SK-N-SH treated with all-trans-retinoic acid at 6 μM for 48 hours (cell line): ENCODE measurements around the gene KCNN4.

ENCODE experiments used
- ATAC-seq: fragments of 200-7000 bp; cut with Tn5 transposase; 3 replicates; pipeline ENCODE4 v1.9.1; 2020; ENCODE audit warnings: mild to moderate bottlenecking, moderate library complexity
- ARNTL ChIP-seq: fragments of 450-650 bp; formaldehyde crosslinking; IDR thresholded peaks from 2 replicates; pipeline ENCODE4 v1.5.0; 2020; ENCODE audit warnings: low read depth, mild to moderate bottlenecking, moderate library complexity, borderline replicate concordance
- BACH2 ChIP-seq: fragments of 250-450 bp; sonication (Bioruptor Pico); IDR thresholded peaks from 2 replicates; pipeline ENCODE4 v1.9.0; 2021; ENCODE audit warnings: mild to moderate bottlenecking, borderline replicate concordance
- CREB5 ChIP-seq: fragments of 250-450 bp; sonication (Bioruptor Pico); IDR thresholded peaks from 2 replicates; pipeline ENCODE4 v1.5.1; 2020; ENCODE audit warnings: low read depth, mild to moderate bottlenecking, moderate library complexity
- CSDC2 ChIP-seq: fragments of 250-450 bp; sonication (Bioruptor Pico); IDR thresholded peaks from 2 replicates; pipeline ENCODE4 v1.5.0; 2020; ENCODE audit warnings: mild to moderate bottlenecking, moderate library complexity
- CSRNP3 ChIP-seq: fragments of 250-450 bp; sonication (Bioruptor Pico); IDR thresholded peaks from 2 replicates; pipeline ENCODE4 v1.5.1; 2021; ENCODE audit warnings: mild to moderate bottlenecking, moderate library complexity
- GLIS3 ChIP-seq: fragments of 250-450 bp; sonication (Bioruptor Pico); IDR thresholded peaks from 2 replicates; pipeline ENCODE4 v1.5.0; 2020; ENCODE audit warnings: mild to moderate bottlenecking, moderate library complexity
- OSR1 ChIP-seq: fragments of 250-450 bp; sonication (Bioruptor Pico); IDR thresholded peaks from 2 replicates; pipeline ENCODE4 v1.8.0; 2022; ENCODE audit warnings: moderate library complexity, mild to moderate bottlenecking, inconsistent platforms
- PATZ1 ChIP-seq: fragments of 250-450 bp; sonication (Bioruptor Pico); IDR thresholded peaks from 2 replicates; pipeline ENCODE4 v1.8.0; 2020; ENCODE audit warnings: mild to moderate bottlenecking, moderate library complexity, borderline replicate concordance
- POU6F1 ChIP-seq: fragments of 250-450 bp; sonication (Bioruptor Pico); IDR thresholded peaks from 2 replicates; pipeline ENCODE4 v1.8.0; 2021; ENCODE audit warnings: low read depth, mild to moderate bottlenecking, moderate library complexity, borderline replicate concordance
- PPARA ChIP-seq: fragments of 250-450 bp; sonication (Bioruptor Pico); IDR thresholded peaks from 2 replicates; pipeline ENCODE4 v1.5.0; 2020; ENCODE audit warnings: mild to moderate bottlenecking, borderline replicate concordance
- RARB ChIP-seq: fragments of 250-450 bp; sonication (Bioruptor Pico); IDR thresholded peaks from 2 replicates; pipeline ENCODE4 v1.8.0; 2021; ENCODE audit warnings: mild to moderate bottlenecking, moderate library complexity
- TCF4 ChIP-seq: fragments of 250-450 bp; sonication (Bioruptor Pico); IDR thresholded peaks from 2 replicates; pipeline ENCODE4 v1.8.0; 2021; ENCODE audit warnings: mild to moderate bottlenecking, moderate library complexity, borderline replicate concordance
- TOX ChIP-seq: fragments of 250-450 bp; sonication (Bioruptor Pico); IDR thresholded peaks from 2 replicates; pipeline ENCODE4 v1.8.0; 2021; ENCODE audit warnings: mild to moderate bottlenecking, moderate library complexity, borderline replicate concordance
- TSHZ2 ChIP-seq: fragments of 250-450 bp; sonication (Bioruptor Pico); IDR thresholded peaks from 2 replicates; pipeline ENCODE4 v1.5.0; 2020; ENCODE audit warnings: mild to moderate bottlenecking, moderate library complexity
- ZC3H10 ChIP-seq: fragments of 250-450 bp; sonication (Bioruptor Pico); IDR thresholded peaks from 2 replicates; pipeline ENCODE4 v1.5.1; 2021; ENCODE audit warnings: mild to moderate bottlenecking, moderate library complexity
- ZFP3 ChIP-seq: fragments of 250-450 bp; sonication (Bioruptor Pico); IDR thresholded peaks from 2 replicates; pipeline ENCODE4 v1.5.0; 2020; ENCODE audit warnings: mild to moderate bottlenecking, moderate library complexity
- ZFP30 ChIP-seq: fragments of 450-650 bp; formaldehyde crosslinking; IDR thresholded peaks from 2 replicates; pipeline ENCODE4 v1.5.0; 2022; ENCODE audit warnings: mild to moderate bottlenecking, moderate library complexity
- ZNF565 ChIP-seq: fragments of 450-650 bp; formaldehyde crosslinking; conservative IDR thresholded peaks from 2 replicates; pipeline ENCODE4 v1.5.0; 2020; ENCODE audit warnings: low read depth, mild to moderate bottlenecking, moderate library complexity
- ZNF70 ChIP-seq: fragments of 450-650 bp; formaldehyde crosslinking; IDR thresholded peaks from 2 replicates; pipeline ENCODE4 v1.5.0; 2020; ENCODE audit warnings: mild to moderate bottlenecking, moderate library complexity
- ZNF8 ChIP-seq: fragments of 450-650 bp; formaldehyde crosslinking; IDR thresholded peaks from 2 replicates; pipeline ENCODE4 v1.5.0; 2020; ENCODE audit warnings: mild to moderate bottlenecking, moderate library complexity

Gene KCNN4

GRCh38 chr19:43762814-43763213, 18.0 kb downstream of the KCNN4 start:
- no peak for ATAC-seq
- TF ChIP-seq CREB5 = no peak
- no peak for TF ChIP-seq ZNF8
- TF ChIP-seq ZNF70 = no peak
- TF ChIP-seq GLIS3 (CRISPR knock-in tag) = no peak
- no peak for TF ChIP-seq ZFP30 (CRISPR knock-in tag)
- TF ChIP-seq PATZ1 (CRISPR knock-in tag) = no peak
- TF ChIP-seq TCF4 (CRISPR knock-in tag) = no peak
- TF ChIP-seq ZC3H10 (CRISPR knock-in tag) = no peak
- TF ChIP-seq PPARA (CRISPR knock-in tag) = no peak
- no peak for TF ChIP-seq OSR1
- TF ChIP-seq RARB = no peak

- TF ChIP-seq TOX (CRISPR knock-in tag) = no peak
- TF ChIP-seq BACH2 = no peak
- TF ChIP-seq ZNF70 = no peak
- TF ChIP-seq ARNTL = no peak
- TF ChIP-seq ZNF565 (CRISPR knock-in tag) = no peak
- no peak for TF ChIP-seq ZFP3 (CRISPR knock-in tag)
- TF ChIP-seq CSDC2 (CRISPR knock-in tag) = no peak
- TF ChIP-seq ZC3H10 (CRISPR knock-in tag) = no peak
- TF ChIP-seq TSHZ2 = no peak
- no peak for TF ChIP-seq CSRNP3 (CRISPR knock-in tag)
- TF ChIP-seq ZNF8 = no peak
- no peak for ATAC-seq
Observed at GRCh38 chr19:43760941-43761340, 19.8 kb downstream of the KCNN4 start.

- ATAC-seq = peak; percentile 32
- TF ChIP-seq CSRNP3 (CRISPR knock-in tag) = no peak
- TF ChIP-seq ZNF8 = no peak
- no peak for TF ChIP-seq TOX (CRISPR knock-in tag)
- TF ChIP-seq ZFP30 (CRISPR knock-in tag) = no peak
- TF ChIP-seq PPARA (CRISPR knock-in tag) = no peak
- TF ChIP-seq ZFP3 (CRISPR knock-in tag) = no peak
- no peak for TF ChIP-seq ZC3H10 (CRISPR knock-in tag)
- no peak for TF ChIP-seq ZNF70
- TF ChIP-seq CREB5 = no peak
- no peak for TF ChIP-seq TCF4 (CRISPR knock-in tag)
- TF ChIP-seq RARB = no peak
- no peak for TF ChIP-seq TSHZ2
- TF ChIP-seq ARNTL = no peak
- no peak for TF ChIP-seq POU6F1 (CRISPR knock-in tag)
- no peak for TF ChIP-seq BACH2
- TF ChIP-seq ZNF565 (CRISPR knock-in tag) = no peak
Observed at GRCh38 chr19:43759515-43759914, 21.3 kb downstream of the KCNN4 start.
